T-helper 1 cell treated with Interleukin-12 subunit alpha and Interleukin-12 subunit beta and Interleukin-4 antibody, amounts not matched to agents 30 ng/mL and 1 ng/mL, for 36 hours (primary cell): ENCODE results near the gene CYB561D1. TPM values are rescaled to one million over a fixed set of nuclear protein-coding genes. Genes with fewer than 3 reads are reported as not detected.

Experiments
- intact Hi-C: fragments of 100-400 bp; cut with micrococcal nuclease; formaldehyde crosslinking; loops from one replicate; pipeline ENCODE4 v1.15.1; 2024
- total RNA-seq: library from RNA; stranded (reverse); gene quantifications from 2 replicates; pipeline ENCODE4 v1.2.3, GENCODE V29; 2022

Gene CYB561D1
- total RNA-seq, 1 donor from 2014 or later = 24.1 TPM

DNA sequence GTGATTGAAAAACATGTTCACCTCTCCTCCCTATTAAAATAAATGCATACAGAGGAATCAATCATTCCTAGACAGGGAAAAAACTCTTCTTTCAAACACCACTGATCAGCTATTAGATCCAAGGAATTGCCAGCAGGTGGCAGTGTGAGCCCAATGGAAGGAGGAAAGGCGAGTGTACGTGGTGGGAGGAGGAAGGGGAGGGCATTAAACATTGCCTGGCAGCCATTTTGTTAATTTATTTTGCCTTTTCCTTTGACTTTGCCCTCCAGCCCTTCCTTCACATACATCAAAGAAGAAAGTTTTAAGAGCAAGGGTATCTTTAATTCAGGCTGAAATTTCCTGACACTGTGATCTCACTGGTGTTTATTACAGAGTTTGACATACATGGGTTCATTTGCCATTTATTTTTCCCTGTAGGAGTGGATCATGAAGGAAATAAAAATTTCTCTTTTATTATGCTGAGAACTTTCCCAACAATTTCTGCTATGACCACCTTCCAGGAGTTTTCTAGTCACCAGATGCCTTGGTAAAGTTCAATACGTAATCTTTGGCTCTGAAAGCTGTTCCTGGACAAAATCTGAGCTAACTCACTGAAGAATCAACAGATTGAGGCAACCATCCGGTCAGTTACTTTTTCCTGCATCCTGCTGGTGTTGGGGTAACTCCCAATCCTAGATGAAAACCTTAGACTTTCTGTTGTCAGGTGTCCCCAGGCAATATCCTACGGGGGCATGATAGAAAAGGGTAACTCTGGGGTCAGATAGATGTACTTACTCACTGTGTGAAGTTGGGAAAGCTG, 52.6 kb downstream of the CYB561D1 start:
- intact Hi-C loops = loop anchor here (1.0 to 5.0 kb wide), 8 partner anchors 83 to 504 kb away; partner anchors contain the start of genes GSTM1, SARS1, TMEM167B and WDR47

DNA sequence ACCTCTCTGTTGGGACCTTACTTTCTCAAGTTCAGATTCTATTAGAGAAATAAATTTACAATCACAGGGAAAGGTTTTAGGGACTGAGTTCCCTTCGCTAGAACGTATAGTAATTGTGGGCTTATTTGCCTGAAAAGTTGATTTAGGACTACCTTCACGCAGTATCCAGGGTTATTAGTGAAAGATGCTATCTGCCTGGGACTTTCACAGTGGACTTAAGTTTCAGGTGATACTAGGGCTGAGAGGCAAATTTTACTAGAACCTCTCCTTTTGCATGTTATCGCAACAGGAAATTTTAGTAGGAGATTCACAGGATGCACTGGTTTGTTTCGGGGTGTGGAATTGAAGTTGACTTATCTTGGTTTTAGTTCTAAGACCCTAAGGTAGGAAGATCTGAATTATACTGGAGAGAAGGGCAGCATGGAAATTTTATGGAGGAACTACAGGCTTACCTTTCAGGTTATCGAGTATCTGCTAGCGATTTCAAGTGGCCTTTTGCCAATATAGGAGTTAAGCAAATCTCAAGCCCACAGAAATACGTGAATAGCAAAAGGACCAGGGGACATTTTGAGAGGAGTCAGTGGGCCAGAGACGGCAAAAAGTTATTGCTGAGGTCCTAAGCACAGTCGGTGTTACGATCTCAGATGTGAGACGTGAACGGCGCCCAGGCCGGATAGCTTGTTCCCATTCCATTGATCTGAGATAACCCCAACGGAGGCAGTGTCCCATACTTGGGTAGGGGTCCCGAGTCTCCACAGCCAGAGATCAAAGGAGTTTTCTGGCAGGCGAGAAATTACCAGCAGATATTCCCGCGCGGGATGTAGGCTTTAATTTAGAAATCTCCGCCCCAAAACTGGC, 53.8 kb downstream of the CYB561D1 start:
- intact Hi-C loops = loop anchor here (1.0 to 5.0 kb wide), 17 partner anchors 53 to 859 kb away; partner anchors contain the start of genes AHCYL1, AMPD2, ATXN7L2 and CYB561D1

DNA sequence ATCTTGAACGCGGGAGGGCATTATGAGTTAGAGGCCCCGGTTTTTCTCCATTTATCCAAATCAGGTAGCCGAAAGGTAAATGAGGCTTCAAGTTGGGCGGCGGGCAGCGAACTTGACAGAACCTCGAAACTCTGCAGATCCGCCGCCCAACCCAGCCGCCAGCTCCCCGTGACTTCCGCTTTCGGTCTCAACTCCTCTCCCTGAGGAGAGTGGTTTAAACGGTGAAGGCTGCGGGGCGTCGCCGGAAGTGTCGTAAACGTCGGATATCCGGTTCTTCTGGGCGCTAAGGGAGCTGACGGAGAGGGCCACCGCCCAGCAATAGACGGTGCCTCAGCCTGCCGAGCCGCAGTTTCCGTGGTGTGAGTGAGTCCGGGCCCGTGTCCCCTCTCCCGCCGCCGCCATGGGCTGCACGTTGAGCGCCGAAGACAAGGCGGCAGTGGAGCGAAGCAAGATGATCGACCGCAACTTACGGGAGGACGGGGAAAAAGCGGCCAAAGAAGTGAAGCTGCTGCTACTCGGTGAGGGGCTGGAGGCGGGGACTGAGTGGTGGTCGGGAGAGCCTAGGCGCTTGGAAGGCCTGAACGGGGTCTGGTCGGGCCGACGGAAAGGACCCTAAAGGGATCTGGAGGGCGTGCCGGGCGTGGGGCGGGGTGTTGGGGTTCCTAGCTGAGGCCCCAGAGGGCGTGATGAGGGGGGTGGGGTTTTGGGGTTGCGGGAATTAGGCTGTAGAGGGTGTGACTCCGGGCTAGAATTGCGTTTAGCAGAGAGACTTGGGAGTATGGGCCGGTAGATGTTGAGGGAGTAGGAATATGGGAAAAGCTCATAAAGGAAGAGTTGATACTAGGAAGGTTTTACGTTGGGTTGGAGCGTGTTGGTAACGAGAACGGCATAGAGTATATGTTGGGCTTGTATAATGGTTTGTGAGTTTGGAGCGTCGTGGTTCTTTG, 54.7 kb downstream of the CYB561D1 start, which contains the start of gene GNAI3:
GNAI3 (plus strand) TSS at position 295 of the 947 bp plus-strand sequence; CDS start at position 401, 106 bp downstream.
- intact Hi-C loops = loop anchor here (1.0 to 5.0 kb wide), 15 partner anchors 54 to 858 kb away; partner anchors contain the start of genes AHCYL1, AMPD2, ATXN7L2 and CYB561D1

Other genes starting within 250 kb of the CYB561D1 start
- gene CELSR2, start 244.6 kb upstream of the CYB561D1 start, total RNA-seq = 4.2 and 4.4 TPM in 2 replicates
- 13.3 and 13.9 TPM in 2 replicates for gene PSRC1, start 210.9 kb upstream of the CYB561D1 start, total RNA-seq
- gene MYBPHL, start 187.1 kb upstream of the CYB561D1 start, total RNA-seq = not detected in 2 replicates
- 6.2 and 7.7 TPM in 2 replicates for gene SORT1, start 96.2 kb upstream of the CYB561D1 start, total RNA-seq
- 211 and 216 TPM in 2 replicates for gene PSMA5, start 67.6 kb upstream of the CYB561D1 start, total RNA-seq
- gene SYPL2, start 27.5 kb upstream of the CYB561D1 start, total RNA-seq = not detected in 2 replicates
- gene ATXN7L2, start 10.2 kb upstream of the CYB561D1 start, total RNA-seq = 11.3 and 13.0 TPM in 2 replicates
- gene AMIGO1, start 15.6 kb downstream of the CYB561D1 start, total RNA-seq = 1.1 and 1.2 TPM in 2 replicates
- 0.15 TPM in 1 of 2 replicates, not detected in the other for gene GPR61, start 45.8 kb downstream of the CYB561D1 start, total RNA-seq
- 10.0 TPM in 2 replicates for gene GNAI3, start 54.5 kb downstream of the CYB561D1 start, total RNA-seq
- 0.15 TPM in 1 of 2 replicates, not detected in the other for gene GNAT2, start 125.5 kb downstream of the CYB561D1 start, total RNA-seq
- 88.5 and 93.2 TPM in 2 replicates for gene AMPD2, start 125.7 kb downstream of the CYB561D1 start, total RNA-seq
- gene GSTM4, start 162.0 kb downstream of the CYB561D1 start, total RNA-seq = 24.8 and 25.6 TPM in 2 replicates
- 49.8 and 52.0 TPM in 2 replicates for gene GSTM2, start 174.0 kb downstream of the CYB561D1 start, total RNA-seq
- gene GSTM1, start 193.7 kb downstream of the CYB561D1 start, total RNA-seq = 67.8 and 72.8 TPM in 2 replicates
- not detected in 2 replicates for gene GSTM5, start 218.2 kb downstream of the CYB561D1 start, total RNA-seq
- gene GSTM3, start 246.9 kb downstream of the CYB561D1 start, total RNA-seq = 7.6 and 8.1 TPM in 2 replicates